ENCODE results near the gene ATP11B.

ATP11B gene

DNA sequence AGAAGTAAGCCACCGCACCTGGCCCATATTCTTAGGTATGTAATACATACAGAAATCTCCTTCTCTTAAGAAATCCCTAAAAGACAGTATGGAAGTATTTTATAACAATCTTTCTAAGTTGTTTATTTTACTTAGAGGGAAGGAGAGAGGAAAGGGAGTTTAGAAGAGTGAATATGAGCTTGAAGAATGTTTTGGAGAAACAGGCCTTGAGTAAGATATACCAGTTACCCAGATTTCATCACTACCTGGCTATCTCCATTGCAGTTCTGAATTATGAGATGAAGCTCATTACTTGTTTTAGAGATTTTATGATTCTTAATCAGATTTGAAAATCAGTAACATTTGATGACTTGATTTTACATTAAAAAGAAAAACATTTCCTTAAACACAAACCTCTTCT lies 115.2 kb downstream of the ATP11B start:
- DNase-seq (ENCODE audit: low read depth in 2 of 3, low spot score in 2 of 3) = no peak

- no peak for DNase-seq (ENCODE audit: low read depth in 2 of 3, low spot score in 2 of 3)
These were observed 116.2 kb downstream of the ATP11B start for GRCh38 chr3:182909318-182910040.

DNA sequence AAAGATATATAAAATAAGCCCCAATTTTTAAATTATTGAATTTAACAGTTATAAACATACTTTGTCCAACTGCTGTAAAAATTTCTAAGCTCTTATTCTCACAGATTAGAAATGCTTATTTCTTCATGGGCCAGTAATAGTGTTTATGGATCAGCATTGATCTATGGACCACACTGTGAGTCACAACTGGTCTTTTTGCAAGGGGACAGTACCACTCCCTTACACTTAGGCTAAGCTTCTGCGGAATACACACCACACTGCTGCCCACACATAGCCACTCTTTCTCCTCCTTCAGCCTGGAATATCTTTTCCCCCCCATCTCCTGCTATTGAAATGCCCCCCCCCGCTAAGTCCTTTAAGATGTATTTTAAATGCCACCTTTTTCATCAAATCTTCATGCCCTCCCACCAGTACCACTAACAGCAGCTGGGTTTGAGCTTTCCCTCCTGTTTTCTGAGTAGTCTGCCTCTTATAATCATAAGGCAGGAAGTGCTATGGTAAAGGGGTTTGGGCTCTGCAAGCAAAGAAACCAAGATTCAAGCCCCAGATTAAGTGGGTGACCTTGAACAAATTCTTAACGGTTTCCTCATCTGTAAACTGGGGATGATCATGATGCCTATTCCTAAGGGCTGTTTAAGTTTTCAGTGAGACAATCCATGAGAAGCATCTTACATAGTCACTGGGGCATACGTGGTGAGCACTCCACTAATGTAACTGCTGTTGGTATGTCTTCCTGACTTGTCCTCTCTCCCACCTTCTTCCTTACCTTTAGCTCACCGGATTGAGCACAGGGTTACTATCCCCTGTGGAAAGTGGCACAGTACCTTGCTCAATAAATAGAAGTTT lies 117.9 kb downstream of the ATP11B start:
- no peak for DNase-seq (ENCODE audit: low read depth in 2 of 3, low spot score in 2 of 3)

- DNase-seq (ENCODE audit: low read depth in 2 of 3, low spot score in 2 of 3) = no peak
These were observed 118.4 kb downstream of the ATP11B start for GRCh38 chr3:182911782-182912111.

GRCh38 chr3:182912474-182912873 lies 119.2 kb downstream of the ATP11B start:
- DNase-seq (ENCODE audit: low read depth in 2 of 3, low spot score in 2 of 3) = no peak

- no peak for DNase-seq (ENCODE audit: low read depth in 2 of 3, low spot score in 2 of 3)
These were observed 120.6 kb downstream of the ATP11B start for GRCh38 chr3:182913889-182914288.

- DNase-seq (ENCODE audit: low read depth in 2 of 3, low spot score in 2 of 3) = no peak
These were observed 121.0 kb downstream of the ATP11B start for GRCh38 chr3:182914341-182914740.

DNA sequence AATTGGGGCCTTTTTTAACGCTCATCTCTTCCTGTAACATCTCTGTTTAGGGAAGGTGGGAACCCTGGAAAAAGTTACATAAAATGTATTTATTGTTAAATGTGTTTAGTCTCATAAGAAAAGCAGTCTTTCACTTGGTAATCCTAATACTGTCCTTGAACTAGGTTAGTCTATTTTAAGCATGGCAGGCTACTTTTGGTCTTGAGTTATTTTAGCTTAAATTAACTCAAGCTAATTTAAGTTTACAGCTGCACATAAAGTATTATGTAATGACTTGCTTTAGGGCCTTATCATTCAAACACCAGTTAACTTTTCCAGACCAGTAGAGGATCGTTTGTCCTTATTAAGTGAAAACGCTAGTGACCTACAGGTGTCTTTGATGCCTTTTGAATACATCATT lies 123.8 kb downstream of the ATP11B start:
- no peak for DNase-seq (ENCODE audit: low read depth in 2 of 3, low spot score in 2 of 3)

DNA sequence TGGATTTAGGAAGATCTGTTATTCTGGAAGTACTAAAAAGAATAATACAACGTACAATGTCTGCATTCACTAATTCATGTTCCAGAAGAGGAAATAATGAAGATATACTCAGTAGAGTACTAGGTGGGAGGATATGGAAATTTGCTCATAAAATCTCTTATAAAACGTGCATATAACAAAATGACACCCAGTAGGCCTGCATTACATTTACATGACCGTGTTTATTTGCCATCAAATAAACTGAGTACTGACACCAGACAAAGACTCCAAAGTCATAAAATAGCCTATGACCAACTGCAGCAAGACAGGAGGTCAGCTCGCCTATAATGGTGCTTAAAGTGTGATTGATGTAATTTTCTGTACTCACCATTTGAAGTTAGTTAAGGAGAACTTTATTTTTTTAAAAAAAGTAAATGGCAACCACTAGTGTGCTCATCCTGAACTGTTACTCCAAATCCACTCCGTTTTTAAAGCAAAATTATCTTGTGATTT lies 126.6 kb downstream of the ATP11B start:
- no peak for DNase-seq (ENCODE audit: low read depth in 2 of 3, low spot score in 2 of 3)

- DNase-seq (ENCODE audit: low read depth in 2 of 3, low spot score in 2 of 3) = no peak
These were observed 127.3 kb downstream of the ATP11B start for GRCh38 chr3:182920515-182921084.

GRCh38 chr3:182921665-182922355 lies 128.5 kb downstream of the ATP11B start:
- no peak for DNase-seq (ENCODE audit: low read depth in 2 of 3, low spot score in 2 of 3)

DNA sequence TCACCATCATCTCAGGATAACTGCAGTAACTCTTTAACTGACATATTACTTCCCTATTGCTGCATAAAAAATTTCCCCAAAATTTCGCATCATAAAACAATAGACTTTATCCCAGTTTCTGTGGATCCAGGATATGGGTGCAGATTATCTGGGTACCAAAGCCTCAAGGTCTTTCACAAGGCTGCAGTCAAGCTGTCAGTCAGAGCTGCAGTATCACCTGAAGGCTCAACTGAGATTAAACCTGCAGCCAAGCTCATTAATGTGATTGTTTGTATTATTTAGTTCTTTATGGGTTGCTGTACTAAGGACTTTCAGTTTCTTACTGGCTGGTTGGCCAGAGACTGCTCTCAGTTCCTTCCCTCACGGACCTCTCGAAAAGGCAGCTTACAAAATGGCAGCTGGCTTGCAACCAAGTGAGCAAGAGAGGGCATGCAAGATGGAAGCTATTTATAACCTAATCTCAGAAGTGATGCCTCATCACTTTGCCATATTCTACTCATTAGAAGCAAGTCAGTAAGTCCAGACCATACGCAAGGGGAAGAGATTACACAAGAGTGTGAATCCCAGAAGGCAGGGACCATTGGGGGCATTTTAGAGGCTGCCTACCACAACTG lies 132.1 kb downstream of the ATP11B start:
- DNase-seq (ENCODE audit: low read depth in 2 of 3, low spot score in 2 of 3) = no peak

DNA sequence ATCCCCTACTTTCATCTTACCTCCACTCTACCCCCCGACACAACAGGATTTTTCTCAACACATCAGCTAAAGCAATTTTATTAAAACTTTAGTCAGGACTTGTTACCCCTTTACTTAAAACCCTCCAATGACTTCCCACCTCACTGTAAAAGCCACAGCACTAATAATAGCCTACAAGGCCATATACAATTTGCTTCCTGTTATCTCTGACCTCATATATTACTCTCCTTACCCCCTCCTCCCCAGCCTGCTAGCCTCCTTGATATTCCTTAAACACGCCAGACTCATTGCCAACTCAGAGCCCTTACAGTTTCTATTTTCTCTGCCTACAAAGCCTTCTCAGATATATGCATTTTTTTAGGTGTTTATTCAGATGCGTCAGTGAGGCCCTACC lies 132.6 kb downstream of the ATP11B start:
- no peak for DNase-seq (ENCODE audit: low read depth in 2 of 3, low spot score in 2 of 3)

DNA sequence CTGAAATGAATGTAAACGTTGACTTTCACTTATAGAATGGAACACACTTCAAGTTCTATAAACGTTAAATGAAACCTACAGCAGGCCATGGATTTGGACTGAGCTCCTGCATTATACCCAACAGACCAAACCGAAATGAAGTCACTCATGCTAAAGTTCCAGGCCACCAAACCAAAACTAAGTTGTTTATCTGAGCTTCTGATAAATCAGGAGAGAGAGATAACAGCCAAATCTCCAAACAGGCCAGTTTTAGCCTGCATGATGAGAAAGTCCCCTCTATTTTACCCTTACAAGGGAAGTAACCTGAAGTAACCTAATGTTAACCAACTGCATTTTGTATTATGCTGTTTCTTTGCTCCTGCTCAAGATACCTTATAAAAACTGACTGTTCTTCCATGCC lies 142.5 kb downstream of the ATP11B start:
- no peak for DNase-seq (ENCODE audit: low read depth in 2 of 3, low spot score in 2 of 3)

- DNase-seq (ENCODE audit: low read depth in 2 of 3, low spot score in 2 of 3) = no peak
These were observed 143.1 kb downstream of the ATP11B start for GRCh38 chr3:182936239-182936917.

DNA sequence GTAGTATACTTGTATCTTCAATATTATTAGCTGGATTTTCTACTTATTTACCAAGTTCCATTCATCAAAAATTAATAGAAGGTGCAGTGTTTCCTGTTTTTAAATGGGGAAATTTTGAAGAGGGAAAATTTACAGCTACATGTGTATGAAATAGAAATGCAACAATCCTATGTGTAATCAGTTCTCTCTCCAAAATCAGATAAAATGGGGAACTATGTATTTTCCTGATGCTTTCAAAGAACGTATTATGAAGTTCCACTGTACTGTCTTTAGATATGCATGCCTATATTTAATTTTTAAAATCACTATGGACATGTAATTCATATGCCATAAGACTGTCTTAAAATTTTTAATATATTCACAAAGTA lies 143.6 kb downstream of the ATP11B start:
- no peak for DNase-seq (ENCODE audit: low read depth in 2 of 3, low spot score in 2 of 3)

DNA sequence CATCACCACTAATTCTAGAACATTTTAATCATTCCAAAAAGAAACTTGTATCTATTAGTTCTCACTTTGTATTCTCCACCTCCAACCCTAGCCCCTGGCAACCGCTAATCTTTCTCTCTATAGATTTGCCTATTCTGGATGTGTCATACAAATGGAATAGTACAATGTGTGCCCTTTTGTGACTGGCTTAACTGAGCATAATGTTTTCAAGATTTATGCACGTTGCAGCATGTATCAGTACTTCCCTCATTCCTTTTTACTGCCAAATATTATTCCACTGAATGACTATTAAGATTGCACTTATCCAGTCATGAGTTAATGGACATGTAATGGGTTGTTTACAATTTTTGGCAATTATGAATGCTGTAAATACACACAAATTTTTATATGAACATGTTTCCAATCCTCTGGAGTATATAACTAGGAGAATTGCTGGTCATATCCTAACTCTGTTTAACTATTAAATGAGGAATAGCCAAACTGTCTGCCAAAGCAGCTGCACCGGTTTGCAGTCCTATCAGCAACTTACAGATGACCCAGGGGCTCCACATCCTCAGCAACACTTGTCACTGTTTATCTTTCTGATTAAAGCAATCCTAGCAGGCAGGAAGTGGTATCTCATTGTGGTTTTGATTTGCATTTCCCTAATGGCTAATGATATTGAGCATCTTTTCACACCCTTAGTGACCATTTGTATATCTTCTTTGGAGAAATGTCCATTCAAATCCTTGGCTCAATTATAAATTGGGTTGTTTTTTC lies 144.2 kb downstream of the ATP11B start:
- DNase-seq (ENCODE audit: low read depth in 2 of 3, low spot score in 2 of 3) = no peak

DNA sequence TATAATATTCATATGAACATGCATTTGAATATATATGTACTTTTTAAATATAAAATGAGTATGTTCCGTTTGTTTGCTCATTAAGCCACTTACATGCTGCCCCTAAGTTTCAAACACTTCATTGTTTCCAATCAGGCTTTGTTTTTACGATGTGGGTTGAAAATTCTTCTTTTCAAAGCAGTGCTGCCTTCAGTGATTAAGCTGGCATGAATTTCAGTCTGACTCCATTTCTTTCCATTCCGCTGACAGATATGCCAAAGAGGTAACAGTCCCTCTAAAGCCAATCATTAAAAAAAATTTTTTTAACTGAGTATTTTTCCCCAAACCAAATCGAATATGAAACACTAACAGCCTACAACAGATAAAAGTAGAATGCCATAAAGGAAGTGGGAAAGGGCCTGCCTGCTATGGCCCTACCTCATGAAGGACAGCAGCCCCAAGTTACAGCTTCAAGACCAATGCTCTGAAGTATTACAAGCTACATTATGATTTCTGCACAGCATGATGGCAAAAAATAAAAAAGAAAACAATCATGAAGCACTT lies 147.0 kb downstream of the ATP11B start:
- DNase-seq (ENCODE audit: low read depth in 2 of 3, low spot score in 2 of 3) = no peak

GRCh38 chr3:182941719-182942118 lies 148.4 kb downstream of the ATP11B start:
- DNase-seq (ENCODE audit: low read depth in 2 of 3, low spot score in 2 of 3) = no peak

- no peak for DNase-seq (ENCODE audit: low read depth in 2 of 3, low spot score in 2 of 3)
These were observed 154.6 kb downstream of the ATP11B start for GRCh38 chr3:182947888-182948287.

Data from activated CD8-positive, alpha-beta memory T cell treated with anti-CD3 and anti-CD28 coated beads for 48 hours (primary cell).